RCC 7860 (cell line): ENCODE results near the gene LPIN3.

Experiments used
- DNase-seq: peaks from one replicate; pipeline ENCODE4 v3.0.0-alpha.2; 2015; ENCODE audit warnings: low spot score
- FAIRE-seq: peaks from 2 replicates; lab custom pipeline; 2012; peaks lifted over from hg19 to GRCh38; lab: Jason Lieb, UNC

LPIN3 gene

GRCh38 chr20:41348430-41349172 is 8.0 kb downstream of the LPIN3 start:
- DNase-seq, result no peak

GRCh38 chr20:41349266-41349665 is 8.6 kb downstream of the LPIN3 start:
- DNase-seq (no peak), FAIRE-seq (no peak)

More at GRCh38 chr20:41348430-41349172, 8.0 kb downstream of the LPIN3 start:
- no peak for FAIRE-seq

- no peak for DNase-seq
- FAIRE-seq, result no peak
Observed at GRCh38 chr20:41349943-41350342, 9.3 kb downstream of the LPIN3 start.

GRCh38 chr20:41350408-41350962 is 9.9 kb downstream of the LPIN3 start:
- DNase-seq (no peak), FAIRE-seq (no peak)

- DNase-seq (no peak), FAIRE-seq (no peak)
Observed at GRCh38 chr20:41352106-41352505, 11.5 kb downstream of the LPIN3 start.

- no peak for DNase-seq
- FAIRE-seq, result no peak
Observed at GRCh38 chr20:41352666-41353065, 12.0 kb downstream of the LPIN3 start.

- FAIRE-seq, result no peak
- no peak for DNase-seq
Observed at GRCh38 chr20:41353530-41353929, 12.9 kb downstream of the LPIN3 start.

GRCh38 chr20:41355192-41355591 is 14.6 kb downstream of the LPIN3 start:
- FAIRE-seq, result no peak
- DNase-seq, result no peak

- no peak for DNase-seq
- FAIRE-seq, result no peak
Observed at GRCh38 chr20:41355598-41356203, 15.1 kb downstream of the LPIN3 start.

- DNase-seq (no peak), FAIRE-seq (no peak)
Observed at GRCh38 chr20:41356951-41357350, 16.3 kb downstream of the LPIN3 start.

GRCh38 chr20:41357424-41358163 is 17.0 kb downstream of the LPIN3 start:
- no peak for FAIRE-seq
- DNase-seq, result no peak

- FAIRE-seq, result no peak
Observed at GRCh38 chr20:41358230-41358629, 17.6 kb downstream of the LPIN3 start.

GRCh38 chr20:41358717-41359116 is 18.1 kb downstream of the LPIN3 start:
- no peak for DNase-seq
- no peak for FAIRE-seq

More at GRCh38 chr20:41358230-41358629, 17.6 kb downstream of the LPIN3 start:
- no peak for DNase-seq

- DNase-seq (no peak), FAIRE-seq (no peak)
Observed at GRCh38 chr20:41359541-41360011, 19.0 kb downstream of the LPIN3 start.

GRCh38 chr20:41360831-41361756 is 20.5 kb downstream of the LPIN3 start:
- FAIRE-seq (no peak), DNase-seq (no peak)

- FAIRE-seq (no peak), DNase-seq (no peak)
Observed at GRCh38 chr20:41361757-41362747, 21.4 kb downstream of the LPIN3 start.

- DNase-seq (no peak), FAIRE-seq (no peak)
Observed at GRCh38 chr20:41362748-41363140, 22.1 kb downstream of the LPIN3 start.

- no peak for FAIRE-seq
Observed at GRCh38 chr20:41363601-41364000, 23.0 kb downstream of the LPIN3 start.

GRCh38 chr20:41364236-41364855 is 23.7 kb downstream of the LPIN3 start:
- DNase-seq (no peak), FAIRE-seq (no peak)

More at GRCh38 chr20:41363601-41364000, 23.0 kb downstream of the LPIN3 start:
- no peak for DNase-seq
